ENCODE data around the gene SERPINA10.

Gene SERPINA10

GRCh38 chr14:94292872-94293577 is at the start of gene SERPINA10:
Gene SERPINA10 (minus strand): TSS chr14:94293268. CDS start chr14:94290593, 2,675 bp downstream.
- no peak within 1 kb of the TSS for H3K4me3 Mint-ChIP-seq
- no peak for ATAC-seq
- H3K4me1 Mint-ChIP-seq, result no peaks in the 10 kb centered on the region
- H3K9me3 Mint-ChIP-seq, result no peaks in the 10 kb centered on the region
- no peak within 1 kb of the TSS for H3K27ac Mint-ChIP-seq
- no peaks in the 10 kb centered on the region for H3K36me3 Mint-ChIP-seq
- peaks cover 15% of the 10 kb centered on the region for H3K27me3 Mint-ChIP-seq

GRCh38 chr14:94342334-94342934 is 49.4 kb upstream of the SERPINA10 start:
- peaks cover 27% of the 10 kb centered on the region for H3K4me1 Mint-ChIP-seq
- no peak overlapping the region for H3K27ac Mint-ChIP-seq
- H3K27me3 Mint-ChIP-seq, result peaks cover 15% of the 10 kb centered on the region
- H3K36me3 Mint-ChIP-seq, result no peaks in the 10 kb centered on the region
- ATAC-seq, result no peak
- no peak overlapping the region for H3K4me3 Mint-ChIP-seq
- peaks cover 8% of the 10 kb centered on the region for H3K9me3 Mint-ChIP-seq

GRCh38 chr14:94341656-94342333 is 48.7 kb upstream of the SERPINA10 start:
- ATAC-seq, result no peak

GRCh38 chr14:94340533-94340932 is 47.5 kb upstream of the SERPINA10 start:
- Mint-ChIP-seq H3K4me3 (no peak overlapping the region), H3K27ac (no peak overlapping the region), H3K4me1 (peaks cover 22% of the 10 kb centered on the region), H3K27me3 (peaks cover 22% of the 10 kb centered on the region), H3K36me3 (no peaks in the 10 kb centered on the region), H3K9me3 (peaks cover 6% of the 10 kb centered on the region)
- no peak for ATAC-seq

More at GRCh38 chr14:94341656-94342333, 48.7 kb upstream of the SERPINA10 start:
- Mint-ChIP-seq H3K4me3 (no peak overlapping the region), H3K36me3 (no peaks in the 10 kb centered on the region), H3K27me3 (peaks cover 15% of the 10 kb centered on the region), H3K9me3 (peaks cover 8% of the 10 kb centered on the region), H3K4me1 (peaks cover 27% of the 10 kb centered on the region), H3K27ac (no peak overlapping the region)

GRCh38 chr14:94338023-94338422 is 45.0 kb upstream of the SERPINA10 start:
- H3K27ac Mint-ChIP-seq, result no peak overlapping the region
- H3K9me3 Mint-ChIP-seq, result peaks cover 6% of the 10 kb centered on the region
- H3K27me3 Mint-ChIP-seq, result peaks cover 41% of the 10 kb centered on the region
- H3K4me3 Mint-ChIP-seq, result no peak overlapping the region
- peaks cover 10% of the 10 kb centered on the region for H3K4me1 Mint-ChIP-seq
- no peak for ATAC-seq
- H3K36me3 Mint-ChIP-seq, result no peaks in the 10 kb centered on the region

DNA sequence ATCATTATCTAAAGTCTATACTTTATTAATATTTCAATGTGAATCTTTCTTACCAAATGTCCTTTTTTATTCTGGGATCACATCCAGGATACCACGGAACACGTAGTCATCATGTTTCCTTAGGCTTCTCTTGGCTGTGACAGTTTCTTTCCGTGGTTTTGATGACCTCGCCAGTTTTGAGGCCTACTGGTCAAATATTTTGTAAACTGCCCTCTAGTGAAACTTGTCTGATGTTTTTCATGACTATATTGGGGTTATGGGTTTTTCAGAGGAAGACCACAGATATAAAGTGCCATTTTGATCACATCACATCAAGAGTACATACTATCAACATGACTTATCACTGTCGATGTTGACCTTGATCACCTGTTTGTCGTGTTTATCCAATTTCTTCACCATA is 44.2 kb upstream of the SERPINA10 start:
- no peak for ATAC-seq
- peaks cover 6% of the 10 kb centered on the region for H3K9me3 Mint-ChIP-seq
- H3K4me1 Mint-ChIP-seq, result peaks cover 10% of the 10 kb centered on the region
- no peak overlapping the region for H3K27ac Mint-ChIP-seq
- H3K36me3 Mint-ChIP-seq, result no peaks in the 10 kb centered on the region
- no peak overlapping the region for H3K4me3 Mint-ChIP-seq
- peaks cover 41% of the 10 kb centered on the region for H3K27me3 Mint-ChIP-seq

DNA sequence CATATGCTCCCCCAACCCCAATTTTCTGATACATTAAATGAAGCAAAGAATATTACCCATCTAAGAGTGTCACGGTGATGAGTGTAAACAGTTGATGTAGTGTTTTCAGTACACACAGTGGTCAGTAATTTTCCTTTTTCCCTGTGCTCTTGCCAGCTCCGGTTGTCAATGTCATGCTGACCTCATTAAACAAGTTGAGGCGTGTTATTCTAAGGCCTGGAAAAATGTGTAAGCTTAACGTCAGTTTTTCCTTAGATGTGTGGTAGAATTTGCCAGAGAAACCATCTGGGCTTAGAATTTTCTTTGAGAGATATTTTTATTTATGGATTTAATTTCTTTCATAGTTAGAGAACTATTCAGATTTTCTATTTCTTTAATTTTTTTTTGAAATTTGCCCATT is 41.8 kb upstream of the SERPINA10 start:
- Mint-ChIP-seq H3K36me3 (no peaks in the 10 kb centered on the region), H3K9me3 (peaks cover 3% of the 10 kb centered on the region), H3K27me3 (peaks cover 27% of the 10 kb centered on the region), H3K4me1 (no peaks in the 10 kb centered on the region), H3K4me3 (no peak overlapping the region), H3K27ac (no peak overlapping the region)
- ATAC-seq, result no peak

DNA sequence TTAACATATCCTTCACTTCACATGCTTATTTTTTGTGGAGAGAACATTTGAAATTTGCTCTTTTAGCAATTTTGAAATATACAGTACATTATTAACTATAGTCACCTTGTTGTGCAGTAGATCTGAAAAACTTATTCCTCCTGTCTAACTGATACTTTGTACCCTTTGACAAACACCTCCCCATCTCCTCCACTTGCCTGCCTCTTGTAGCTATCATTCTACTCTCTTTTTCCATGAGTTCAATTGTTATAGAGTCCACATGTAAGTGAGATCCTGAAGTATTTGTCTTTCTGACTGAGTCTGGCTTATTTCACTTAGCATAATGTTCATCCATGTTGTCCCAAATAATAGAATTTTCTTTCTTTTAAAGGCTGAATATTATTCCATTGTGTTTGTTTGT is 39.5 kb upstream of the SERPINA10 start:
- Mint-ChIP-seq H3K27me3 (peaks cover 27% of the 10 kb centered on the region), H3K27ac (no peak overlapping the region), H3K9me3 (peaks cover 4% of the 10 kb centered on the region), H3K4me3 (no peak overlapping the region), H3K4me1 (no peaks in the 10 kb centered on the region), H3K36me3 (no peaks in the 10 kb centered on the region)
- no peak for ATAC-seq

GRCh38 chr14:94332063-94332583 is 39.1 kb upstream of the SERPINA10 start:
- no peak for ATAC-seq
- H3K36me3 Mint-ChIP-seq, result no peaks in the 10 kb centered on the region
- H3K4me1 Mint-ChIP-seq, result no peaks in the 10 kb centered on the region
- H3K27me3 Mint-ChIP-seq, result peaks cover 27% of the 10 kb centered on the region
- peaks cover 4% of the 10 kb centered on the region for H3K9me3 Mint-ChIP-seq
- H3K27ac Mint-ChIP-seq, result no peak overlapping the region
- H3K4me3 Mint-ChIP-seq, result no peak overlapping the region

GRCh38 chr14:94331462-94331861 is 38.4 kb upstream of the SERPINA10 start:
- H3K27me3 Mint-ChIP-seq, result peaks cover 27% of the 10 kb centered on the region
- H3K9me3 Mint-ChIP-seq, result peaks cover 4% of the 10 kb centered on the region
- no peak for ATAC-seq
- no peak overlapping the region for H3K4me3 Mint-ChIP-seq
- no peaks in the 10 kb centered on the region for H3K36me3 Mint-ChIP-seq
- no peak overlapping the region for H3K27ac Mint-ChIP-seq
- no peaks in the 10 kb centered on the region for H3K4me1 Mint-ChIP-seq

- peak; percentile 12 for ATAC-seq
- H3K4me1 Mint-ChIP-seq, result no peaks in the 10 kb centered on the region
- H3K36me3 Mint-ChIP-seq, result no peaks in the 10 kb centered on the region
- H3K27me3 Mint-ChIP-seq, result peaks cover 23% of the 10 kb centered on the region
- H3K9me3 Mint-ChIP-seq, result peaks cover 4% of the 10 kb centered on the region
- no peak overlapping the region for H3K27ac Mint-ChIP-seq
- H3K4me3 Mint-ChIP-seq, result no peak overlapping the region
These were observed 37.8 kb upstream of the SERPINA10 start for GRCh38 chr14:94330857-94331256.

GRCh38 chr14:94330432-94330831 is 37.4 kb upstream of the SERPINA10 start:
- H3K4me3 Mint-ChIP-seq, result no peak overlapping the region
- H3K27ac Mint-ChIP-seq, result no peak overlapping the region
- peaks cover 19% of the 10 kb centered on the region for H3K27me3 Mint-ChIP-seq
- H3K36me3 Mint-ChIP-seq, result no peaks in the 10 kb centered on the region
- H3K4me1 Mint-ChIP-seq, result no peaks in the 10 kb centered on the region
- H3K9me3 Mint-ChIP-seq, result peaks cover 4% of the 10 kb centered on the region
- ATAC-seq, result no peak

GRCh38 chr14:94329857-94330256 is 36.8 kb upstream of the SERPINA10 start:
- peaks cover 4% of the 10 kb centered on the region for H3K9me3 Mint-ChIP-seq
- no peaks in the 10 kb centered on the region for H3K36me3 Mint-ChIP-seq
- no peak for ATAC-seq
- no peak overlapping the region for H3K4me3 Mint-ChIP-seq
- H3K27ac Mint-ChIP-seq, result no peak overlapping the region
- H3K27me3 Mint-ChIP-seq, result peaks cover 13% of the 10 kb centered on the region
- no peaks in the 10 kb centered on the region for H3K4me1 Mint-ChIP-seq

GRCh38 chr14:94328196-94328595 is 35.1 kb upstream of the SERPINA10 start:
- no peaks in the 10 kb centered on the region for H3K4me1 Mint-ChIP-seq
- peaks cover 4% of the 10 kb centered on the region for H3K9me3 Mint-ChIP-seq
- H3K36me3 Mint-ChIP-seq, result no peaks in the 10 kb centered on the region
- no peak overlapping the region for H3K27ac Mint-ChIP-seq
- H3K4me3 Mint-ChIP-seq, result no peak overlapping the region
- ATAC-seq, result peak; percentile 44
- no peaks in the 10 kb centered on the region for H3K27me3 Mint-ChIP-seq

GRCh38 chr14:94322648-94323570 is 29.8 kb upstream of the SERPINA10 start, which contains the start of gene SERPINA6:
Gene SERPINA6 (minus strand): TSS chr14:94323336. CDS start chr14:94314648, 8,688 bp downstream.
- Mint-ChIP-seq H3K4me3 (no peak within 1 kb of the TSS), H3K9me3 (peaks cover 3% of the 10 kb centered on the region), H3K4me1 (no peaks in the 10 kb centered on the region), H3K27ac (no peak within 1 kb of the TSS), H3K36me3 (no peaks in the 10 kb centered on the region), H3K27me3 (no peaks in the 10 kb centered on the region)
- ATAC-seq, result peak; percentile 39

All from stimulated activated memory B cell treated with anti-CD40 and anti-IgM and Interleukin-4, amounts not matched to agents 10 μg/mL and 1 μg/mL and 100 μg/mL, for 72 hours (primary cell).